HepG2 (cell line): ENCODE results near the gene GPR65.

Source experiments
- CEBPB ChIP-seq: IDR thresholded peaks from 2 replicates; pipeline ENCODE4 v1.6.1; 2011; ENCODE audit warnings: low read depth, low read length, improper control_type of control experiment, borderline replicate concordance
- FOXJ3 ChIP-seq: sonication (generic); formaldehyde crosslinking; IDR thresholded peaks from 2 replicates; pipeline ENCODE4 v1.4.0; 2020; ENCODE audit warnings: missing genetic modification reagents, mild to moderate bottlenecking, borderline replicate concordance
- GATAD1 ChIP-seq: IDR thresholded peaks from 2 replicates; pipeline ENCODE4 v1.6.1; 2016; ENCODE audit warnings: missing genetic modification reagents, missing compliant biosample characterization
- MXD4 ChIP-seq: IDR thresholded peaks from 2 replicates; pipeline ENCODE4 v1.6.1; 2016; ENCODE audit warnings: mild to moderate bottlenecking, missing biosample characterization, missing genetic modification reagents
- SUZ12 ChIP-seq: fragments of 150-350 bp; IDR thresholded peaks from 2 replicates; pipeline ENCODE4 v1.6.1; 2014; ENCODE audit warnings: low read depth, low read length
- THRA ChIP-seq: sonication (generic); formaldehyde crosslinking; IDR thresholded peaks from 2 replicates; pipeline ENCODE4 v1.4.0; 2020; ENCODE audit warnings: missing genetic modification reagents, borderline replicate concordance

- TF ChIP-seq THRA (CRISPR knock-in tag) (no peak), GATAD1 (no peak), FOXJ3 (no peak), CEBPB (no peak), SUZ12 (no peak), MXD4 (CRISPR knock-in tag) (no peak)
Measured at GRCh38 chr14:88016768-88017167, 11.8 kb downstream of the GPR65 start.
